Esophagus muscularis mucosa (tissue), 4 donors: ENCODE results near the gene SLC25A40.

Experiments used
- CTCF ChIP-seq, 3 experiments: fragments of 200-600 bp in 2 of 3; fragments of 450-650 bp in 1 of 3; sonication (generic) in 2 of 3; IDR thresholded peaks; one replicate each; pipeline ENCODE4 v1.5.1; 2017 to 2019; ENCODE audit warnings: antibody characterized with exemption in 3 of 3, mild to moderate bottlenecking in 2 of 3, moderate library complexity in 1 of 3
- EP300 ChIP-seq: sonication (generic); formaldehyde crosslinking; IDR thresholded peaks from one replicate; pipeline ENCODE4 v1.6.1; 2017; ENCODE audit warnings: antibody characterized with exemption
- POLR2A ChIP-seq: fragments of 450-650 bp; IDR thresholded peaks from one replicate; pipeline ENCODE4 v1.6.1; 2017; ENCODE audit warnings: antibody characterized with exemption, moderate library complexity, mild to moderate bottlenecking, low read depth
- POLR2AphosphoS5 ChIP-seq, 2 donors: sonication (generic); formaldehyde crosslinking; IDR thresholded peaks; one replicate each; pipeline ENCODE4 v1.6.1; 2017; ENCODE audit warnings: antibody characterized with exemption in 2 of 2

- TF ChIP-seq POLR2A (no peak), CTCF (IDR thresholded peaks at IDR 0.05) (no peak), EP300 (no peak), POLR2AphosphoS5 (IDR thresholded peaks at IDR 0.05) (no peak)
Measured at GRCh38 chr7:87797395-87797794, 78.8 kb downstream of the SLC25A40 start.
